Right lobe of liver (tissue), 4 donors: ENCODE results near the gene PBX2.

ENCODE experiments used
- POLR2A ChIP-seq: fragments of 450-650 bp; IDR thresholded peaks from one replicate; pipeline ENCODE4 v1.6.1; 2017; ENCODE audit warnings: antibody characterized with exemption, mild to moderate bottlenecking
- TF ChIP-seq, protein P1 (sequence below), 4 donors: fragments of 200-600 bp in 3 of 4; fragments of 450-650 bp in 1 of 4; IDR thresholded peaks; one replicate each; pipeline versions ENCODE4 v1.5.1 to v1.8.0; 2016 to 2022; ENCODE audit warnings: antibody characterized with exemption in 4 of 4, mild to moderate bottlenecking in 2 of 4
- donor health status: DM: no; HTN: no; CAD: no.
- donor health status: DM: no; HTN: no; CAD: no.
- donor health status: DM: no; HTN: yes; CAD: no.

DNA sequence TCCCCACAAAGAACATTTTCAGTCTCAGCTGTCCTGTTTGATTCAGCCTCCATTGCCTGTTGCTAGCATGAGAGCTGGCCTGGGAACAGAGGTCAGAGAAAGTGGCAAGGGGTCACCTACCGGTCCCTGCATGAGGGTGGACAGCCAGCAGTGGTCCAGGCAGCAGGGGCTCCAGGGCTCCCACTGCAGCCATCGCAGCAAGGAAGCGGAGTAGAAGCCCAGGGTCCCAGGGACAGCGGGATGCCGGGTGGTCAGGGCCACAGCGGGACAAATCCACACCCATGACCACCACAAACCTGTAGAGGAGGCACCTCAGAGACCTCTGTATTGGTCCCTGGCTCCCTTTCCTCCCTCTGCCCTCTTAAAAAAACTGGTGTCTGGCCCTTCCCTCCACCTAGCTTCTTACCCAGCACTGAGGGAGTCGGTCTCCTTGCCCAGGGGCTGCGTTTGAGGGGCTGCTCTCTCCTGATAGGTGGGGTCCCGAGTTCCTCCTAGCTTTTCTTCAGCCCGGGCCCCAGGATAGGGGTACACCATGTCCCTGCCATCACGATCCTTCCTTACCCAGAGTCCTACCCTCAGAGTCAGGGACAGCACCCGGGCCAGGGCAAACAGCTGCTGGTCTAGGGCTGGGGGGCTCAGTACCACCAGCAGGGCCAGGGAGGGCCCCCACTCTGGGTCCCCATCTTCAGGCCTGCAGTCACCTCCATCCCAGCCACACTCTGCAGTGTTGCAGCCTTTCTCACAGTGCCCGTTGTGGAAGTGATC is 10.9 kb upstream of the PBX2 start:
- TF ChIP-seq, protein P1, sequence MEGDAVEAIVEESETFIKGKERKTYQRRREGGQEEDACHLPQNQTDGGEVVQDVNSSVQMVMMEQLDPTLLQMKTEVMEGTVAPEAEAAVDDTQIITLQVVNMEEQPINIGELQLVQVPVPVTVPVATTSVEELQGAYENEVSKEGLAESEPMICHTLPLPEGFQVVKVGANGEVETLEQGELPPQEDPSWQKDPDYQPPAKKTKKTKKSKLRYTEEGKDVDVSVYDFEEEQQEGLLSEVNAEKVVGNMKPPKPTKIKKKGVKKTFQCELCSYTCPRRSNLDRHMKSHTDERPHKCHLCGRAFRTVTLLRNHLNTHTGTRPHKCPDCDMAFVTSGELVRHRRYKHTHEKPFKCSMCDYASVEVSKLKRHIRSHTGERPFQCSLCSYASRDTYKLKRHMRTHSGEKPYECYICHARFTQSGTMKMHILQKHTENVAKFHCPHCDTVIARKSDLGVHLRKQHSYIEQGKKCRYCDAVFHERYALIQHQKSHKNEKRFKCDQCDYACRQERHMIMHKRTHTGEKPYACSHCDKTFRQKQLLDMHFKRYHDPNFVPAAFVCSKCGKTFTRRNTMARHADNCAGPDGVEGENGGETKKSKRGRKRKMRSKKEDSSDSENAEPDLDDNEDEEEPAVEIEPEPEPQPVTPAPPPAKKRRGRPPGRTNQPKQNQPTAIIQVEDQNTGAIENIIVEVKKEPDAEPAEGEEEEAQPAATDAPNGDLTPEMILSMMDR (IDR thresholded peaks at IDR 0.05) = no peak
- no peak for TF ChIP-seq POLR2A
